ENCODE data around the gene ALG5. TPM values are rescaled to one million over a fixed set of nuclear protein-coding genes. Genes with fewer than 3 reads are reported as not detected.

ALG5 gene
- total RNA-seq, 2 experiments from 2014 or later, result 14.4 to 15.1 TPM

- Histone ChIP-seq H3K4me3 (ENCODE audit: low read length) (no peak overlapping the region), H3K36me3 (ENCODE audit: insufficient read depth, low read length) (no peaks in the 10 kb centered on the region), H3K4me1 (ENCODE audit: insufficient read depth, low read length) (no peaks in the 10 kb centered on the region), H3K9me3 (ENCODE audit: control insufficient read depth in 1 of 2, insufficient read depth in 1 of 2, low read length in 2 of 2) (no peaks in the 10 kb centered on the region), H3K27me3 (ENCODE audit: control insufficient read depth in 1 of 2, insufficient read depth in 2 of 2, low read length in 2 of 2) (peaks cover 5 to 12% of the 10 kb centered on the region in 2 experiments), H3K27ac (ENCODE audit: low read depth in 1 of 2, low read length in 2 of 2) (no peak overlapping the region)
- Mint-ChIP-seq H3K9me3 (no peaks in the 10 kb centered on the region), H3K4me1 (ENCODE audit: low read depth) (no peaks in the 10 kb centered on the region), H3K36me3 (ENCODE audit: low read depth) (no peaks in the 10 kb centered on the region), H3K27me3 (peaks cover 36% of the 10 kb centered on the region), H3K27ac (no peak overlapping the region), H3K4me3 (no peak overlapping the region)
- intact Hi-C loops (cut with DNase I, micrococcal nuclease), result no loop called here
- CTCF ChIA-PET, result no interaction called here
- no peak for ATAC-seq (ENCODE audit: poor library complexity)
- POLR2A ChIA-PET, result no interaction called here
- no peak for DNase-seq
- TF ChIP-seq CTCF (IDR thresholded peaks at IDR 0.05), result no peak
Measured at GRCh38 chr13:36907821-36908220, 91.3 kb downstream of the ALG5 start.

- no peak for TF ChIP-seq CTCF (IDR thresholded peaks at IDR 0.05)
- ATAC-seq (ENCODE audit: poor library complexity), result no peak
- no peaks in the 10 kb centered on the region for H3K4me1 ChIP-seq (ENCODE audit: insufficient read depth, low read length)
- ChIA-PET CTCF (no interaction called here), POLR2A (no interaction called here)
- no peak overlapping the region for H3K4me3 ChIP-seq (ENCODE audit: low read length)
- H3K9me3 ChIP-seq (ENCODE audit: control insufficient read depth in 1 of 2, insufficient read depth in 1 of 2, low read length in 2 of 2), result no peaks in the 10 kb centered on the region
- Mint-ChIP-seq H3K27ac (no peak overlapping the region), H3K4me1 (ENCODE audit: low read depth) (no peaks in the 10 kb centered on the region), H3K36me3 (ENCODE audit: low read depth) (no peaks in the 10 kb centered on the region), H3K27me3 (peaks cover 32% of the 10 kb centered on the region), H3K9me3 (no peaks in the 10 kb centered on the region), H3K4me3 (no peak overlapping the region)
- no peak for DNase-seq
- intact Hi-C loops (cut with DNase I, micrococcal nuclease), result no loop called here
- peaks cover 5 to 12% of the 10 kb centered on the region in 2 experiments for H3K27me3 ChIP-seq (ENCODE audit: control insufficient read depth in 1 of 2, insufficient read depth in 2 of 2, low read length in 2 of 2)
- no peaks in the 10 kb centered on the region for H3K36me3 ChIP-seq (ENCODE audit: insufficient read depth, low read length)
- no peak overlapping the region for H3K27ac ChIP-seq (ENCODE audit: low read depth in 1 of 2, low read length in 2 of 2)
Measured at GRCh38 chr13:36907266-36907665, 91.9 kb downstream of the ALG5 start.

GRCh38 chr13:36905944-36906343, 93.2 kb downstream of the ALG5 start:
- Histone ChIP-seq H3K36me3 (ENCODE audit: insufficient read depth, low read length) (no peaks in the 10 kb centered on the region), H3K9me3 (ENCODE audit: control insufficient read depth in 1 of 2, insufficient read depth in 1 of 2, low read length in 2 of 2) (no peaks in the 10 kb centered on the region), H3K4me3 (ENCODE audit: low read length) (no peak overlapping the region), H3K4me1 (ENCODE audit: insufficient read depth, low read length) (no peaks in the 10 kb centered on the region), H3K27me3 (ENCODE audit: control insufficient read depth in 1 of 2, insufficient read depth in 2 of 2, low read length in 2 of 2) (peaks cover 5 to 12% of the 10 kb centered on the region in 2 experiments), H3K27ac (ENCODE audit: low read depth in 1 of 2, low read length in 2 of 2) (no peak overlapping the region)
- CTCF ChIA-PET, result no interaction called here
- Mint-ChIP-seq H3K9me3 (no peaks in the 10 kb centered on the region), H3K27ac (no peak overlapping the region), H3K4me3 (no peak overlapping the region), H3K36me3 (ENCODE audit: low read depth) (no peaks in the 10 kb centered on the region), H3K27me3 (peaks cover 28% of the 10 kb centered on the region), H3K4me1 (ENCODE audit: low read depth) (no peaks in the 10 kb centered on the region)
- POLR2A ChIA-PET, result no interaction called here
- no peak for TF ChIP-seq CTCF (IDR thresholded peaks at IDR 0.05)
- ATAC-seq (ENCODE audit: poor library complexity) (no peak), DNase-seq (no peak)
- intact Hi-C loops (cut with DNase I, micrococcal nuclease), result no loop called here
